Neural crest cell (in vitro differentiated cells): ENCODE measurements around the gene KCNC1. TPM values are rescaled to one million over a fixed set of nuclear protein-coding genes. Genes with fewer than 3 reads are reported as not detected.

Source experiments
- DNase-seq: peaks from one replicate; pipeline ENCODE4 v3.0.0; 2021; ENCODE audit warnings: low read depth, mixed read lengths, low spot score
- H3K27ac Mint-ChIP-seq: one replicate; pipeline ENCODE4 v1.8.0; 2021; ENCODE audit warnings: mild to moderate bottlenecking, mixed read lengths; ENCODE audit not compliant: unreplicated experiment
- H3K27me3 Mint-ChIP-seq: 2 replicates; pipeline ENCODE4 v1.8.0; 2021; ENCODE audit warnings: low read depth, mild to moderate bottlenecking, mixed read lengths
- H3K36me3 Mint-ChIP-seq: 2 replicates; pipeline ENCODE4 v1.8.0; 2021; ENCODE audit warnings: low read depth, mild to moderate bottlenecking, mixed read lengths
- H3K4me1 Mint-ChIP-seq: 2 replicates; pipeline ENCODE4 v1.8.0; 2021; ENCODE audit warnings: mixed read lengths
- H3K4me3 Mint-ChIP-seq: one replicate; pipeline ENCODE4 v1.8.0; 2021; ENCODE audit warnings: mild to moderate bottlenecking, mixed read lengths
- H3K9me3 Mint-ChIP-seq: 2 replicates; pipeline ENCODE4 v1.8.0; 2021; ENCODE audit warnings: mixed read lengths
- CTCF ChIP-seq: fragments of 200-600 bp; sonication (generic); conservative IDR thresholded peaks from 2 replicates; pipeline ENCODE4 v1.5.0; 2021; ENCODE audit warnings: antibody characterized with exemption, mild to moderate bottlenecking
- total RNA-seq: library from RNA; stranded (reverse); gene quantifications from 2 replicates; pipeline ENCODE4 v1.2.1, GENCODE V29; 2021

KCNC1 gene
- total RNA-seq, 1 donor from 2014 or later = 10.2 TPM

DNA sequence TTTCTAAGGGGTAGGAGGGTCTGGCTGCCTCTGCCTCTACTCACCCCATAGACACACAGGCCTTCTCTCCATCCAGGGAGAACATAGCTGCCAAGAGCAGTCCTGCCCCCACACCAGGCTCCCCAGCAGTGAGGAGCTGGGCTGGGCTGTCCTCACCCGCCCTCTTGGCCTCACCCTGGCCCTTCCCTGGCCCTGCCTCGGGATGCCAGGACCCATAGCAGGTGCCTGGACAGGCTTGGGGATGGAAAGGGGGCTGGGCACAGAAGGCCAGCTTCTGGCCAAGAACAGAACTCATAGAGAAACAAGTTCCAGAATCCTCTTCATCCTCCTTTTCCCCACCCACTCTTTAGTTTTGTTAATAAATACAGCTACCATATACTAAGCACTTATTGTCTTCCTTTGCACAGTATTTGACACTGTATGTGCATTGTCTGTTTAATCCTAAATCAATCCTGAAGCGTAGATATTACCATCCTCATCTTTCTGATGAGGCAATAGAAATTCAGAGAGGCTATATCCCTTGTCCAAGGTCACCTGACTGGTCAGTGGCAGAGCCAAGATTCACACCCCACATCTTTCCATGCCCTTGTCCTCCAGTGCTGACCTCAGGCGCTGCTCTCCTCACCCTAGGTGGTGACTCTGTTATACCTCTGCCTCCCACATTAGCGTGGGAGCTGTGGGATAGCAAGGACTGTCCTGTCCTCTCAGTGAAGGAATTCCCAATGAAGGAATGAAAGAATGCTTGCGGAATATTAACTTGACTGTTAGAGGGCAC lies 37.2 kb upstream of the KCNC1 start:
- peaks cover 5% of the 10 kb centered on the region for H3K4me1 Mint-ChIP-seq
- no peak overlapping the region for H3K4me3 Mint-ChIP-seq
- H3K36me3 Mint-ChIP-seq = peaks cover 2% of the 10 kb centered on the region
- peaks cover 53% of the 10 kb centered on the region for H3K27me3 Mint-ChIP-seq
- no peaks in the 10 kb centered on the region for H3K9me3 Mint-ChIP-seq
- no peak for TF ChIP-seq CTCF
- H3K27ac Mint-ChIP-seq = no peak overlapping the region
- DNase-seq = no peak

DNA sequence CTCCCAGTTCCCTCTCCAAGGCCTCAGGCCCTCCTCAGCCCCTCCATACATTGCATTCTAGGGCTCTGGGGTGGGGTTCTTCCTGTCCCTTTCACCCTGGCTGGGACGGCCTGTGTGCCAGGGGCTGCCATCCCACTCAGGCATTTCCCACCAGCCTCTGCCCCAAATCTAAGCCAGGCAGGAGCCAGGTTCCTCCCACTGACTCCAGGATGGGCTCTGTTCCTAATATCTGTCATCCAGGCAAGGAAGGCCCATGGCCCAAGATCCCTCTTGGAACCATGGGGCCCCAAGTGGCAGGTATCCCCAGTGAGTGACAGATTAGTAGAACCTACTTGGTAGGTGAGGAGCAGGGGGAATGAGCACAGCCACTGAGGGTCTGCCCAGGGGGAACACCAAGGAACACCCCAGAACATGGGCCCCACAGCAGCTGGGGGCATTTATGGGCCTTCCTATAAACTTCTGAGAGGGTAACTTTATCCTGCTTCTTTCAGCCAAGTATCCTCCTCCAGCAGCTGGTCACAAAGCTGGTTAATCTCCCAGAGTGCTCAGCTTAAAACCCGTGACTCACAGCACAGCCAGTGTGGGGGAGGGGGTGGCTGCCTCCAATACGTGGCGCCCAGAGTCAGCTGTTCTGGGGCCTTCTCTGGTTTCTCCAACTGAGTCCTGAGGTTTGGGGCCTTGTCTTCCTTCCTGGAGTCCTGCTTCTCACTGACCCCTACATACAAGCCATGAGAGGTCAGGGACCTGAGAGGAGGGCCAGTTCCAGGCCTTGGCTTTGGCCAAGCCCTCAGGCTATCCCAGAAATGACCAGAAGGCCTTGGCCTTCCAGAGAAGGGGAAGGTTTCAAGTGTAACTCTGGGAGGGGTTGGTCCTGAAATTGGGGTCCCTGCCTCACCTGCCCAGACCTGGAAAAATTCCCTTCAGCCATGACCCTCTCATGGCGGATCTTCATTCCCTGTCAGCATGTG lies 35.1 kb upstream of the KCNC1 start:
- no peaks in the 10 kb centered on the region for H3K4me1 Mint-ChIP-seq
- no peak for TF ChIP-seq CTCF
- H3K27me3 Mint-ChIP-seq = peaks cover 40% of the 10 kb centered on the region
- DNase-seq = no peak
- no peak overlapping the region for H3K4me3 Mint-ChIP-seq
- H3K9me3 Mint-ChIP-seq = peaks cover 6% of the 10 kb centered on the region
- no peak overlapping the region for H3K27ac Mint-ChIP-seq
- H3K36me3 Mint-ChIP-seq = peaks cover 2% of the 10 kb centered on the region

DNA sequence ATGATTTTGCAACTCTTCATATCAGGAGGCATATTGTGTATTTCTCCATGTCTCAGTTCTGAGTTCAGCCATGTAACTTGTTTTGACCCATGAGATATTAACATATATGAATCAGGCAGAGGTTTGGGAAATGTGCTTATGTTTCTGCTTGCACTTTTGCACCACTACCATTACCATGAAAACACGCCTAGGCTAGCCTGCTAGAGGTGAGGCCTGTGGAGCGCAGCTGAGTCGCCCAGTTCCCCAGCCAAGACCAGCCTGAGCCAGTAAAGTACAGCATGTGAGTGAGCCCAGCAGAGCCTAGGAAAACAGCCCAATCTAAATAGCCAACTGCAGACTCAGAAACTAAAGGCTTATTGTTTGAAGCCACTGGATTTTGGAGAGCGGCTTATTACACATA lies 33.6 kb upstream of the KCNC1 start:
- no peak for DNase-seq
- Mint-ChIP-seq H3K4me3 (no peak overlapping the region), H3K9me3 (peaks cover 6% of the 10 kb centered on the region), H3K36me3 (no peaks in the 10 kb centered on the region), H3K27me3 (peaks cover 39% of the 10 kb centered on the region), H3K27ac (no peak overlapping the region), H3K4me1 (no peaks in the 10 kb centered on the region)
- TF ChIP-seq CTCF = no peak

GRCh38 chr11:17702876-17703275 lies 31.7 kb upstream of the KCNC1 start:
- TF ChIP-seq CTCF = no peak
- H3K9me3 Mint-ChIP-seq = peaks cover 6% of the 10 kb centered on the region
- H3K4me3 Mint-ChIP-seq = no peak overlapping the region
- no peak overlapping the region for H3K27ac Mint-ChIP-seq
- peaks cover 27% of the 10 kb centered on the region for H3K27me3 Mint-ChIP-seq
- no peak for DNase-seq
- H3K36me3 Mint-ChIP-seq = no peaks in the 10 kb centered on the region
- H3K4me1 Mint-ChIP-seq = no peaks in the 10 kb centered on the region

- Mint-ChIP-seq H3K27ac (no peak overlapping the region), H3K36me3 (no peaks in the 10 kb centered on the region), H3K9me3 (peaks cover 6% of the 10 kb centered on the region), H3K27me3 (peaks cover 21% of the 10 kb centered on the region), H3K4me1 (no peaks in the 10 kb centered on the region), H3K4me3 (no peak overlapping the region)
- no peak for TF ChIP-seq CTCF
- DNase-seq = no peak
Measured at GRCh38 chr11:17703951-17704350, 30.6 kb upstream of the KCNC1 start.
